K562 (cell line): Measurements from ENCODE around the gene ADARB2. TPM values are rescaled to one million over a fixed set of nuclear protein-coding genes. Genes with fewer than 3 reads are reported as not detected.

Source experiments
- ATAC-seq: fragments of 200-7000 bp; cut with Tn5 transposase; 3 replicates; pipeline ENCODE4 v1.9.1; 2020; ENCODE audit warnings: moderate library complexity
- BruUV-seq: library from RNA; stranded (reverse); fragments of 400-500 nt; replicated peaks from 2 replicates; lab custom pipeline; 2021; lab: Mats Ljungman, UMichigan
- CTCF ChIA-PET: fragments of 300-600 bp; formaldehyde crosslinking; extraction: SDS; loops from one replicate; lab custom pipeline; 2021; ENCODE audit warnings: low intra/inter-chr PET ratio; lab: Yijun Ruan, JAX
- POLR2A ChIA-PET: fragments of 300-600, 350-650 bp; sonication (Branson Sonifier 250); formaldehyde crosslinking; extraction: SDS; loops from one replicate; lab custom pipeline; 2021; ENCODE audit warnings: antibody characterized with exemption, inconsistent platforms; lab: Yijun Ruan, JAX
- DNase-seq, 4 experiments: peaks; one replicate each; pipeline versions ENCODE4 v3.0.0 to v3.0.0-alpha.2; 2011 to 2018; ENCODE audit warnings: low spot score in 3 of 4, mixed read lengths in 3 of 4; ENCODE audit errors: extremely low read depth in 1 of 4
- FAIRE-seq: peaks from 2 replicates; lab custom pipeline; 2011; peaks lifted over from hg19 to GRCh38; lab: Jason Lieb, UNC
- H2AFZ ChIP-seq: 2 replicates; pipeline ENCODE4 v1.6.0; 2011; ENCODE audit warnings: low read depth, low read length, control low read depth, inconsistent platforms
- H3K27ac ChIP-seq: fragments of 200-600 bp; 3 replicates; pipeline ENCODE4 v1.8.0; 2011; ENCODE audit warnings: low read depth, mild to moderate bottlenecking, control low read depth, inconsistent platforms, low read length, moderate library complexity, mixed read lengths; ENCODE audit errors: extremely low read depth
- H3K27me3 ChIP-seq, 2 experiments: fragments of 300-600 bp in 1 of 2; 2 replicates in 1 of 2; 3 replicates in 1 of 2; pipeline versions ENCODE4 v1.6.0 to v1.8.0; 2011; ENCODE audit warnings: inconsistent platforms in 2 of 2, low read length in 2 of 2, mild to moderate bottlenecking in 1 of 2, mixed read lengths in 1 of 2, moderate library complexity in 1 of 2; ENCODE audit not compliant: control insufficient read depth in 2 of 2, insufficient read depth in 2 of 2
- H3K36me3 ChIP-seq: fragments of 300-600 bp; 3 replicates; pipeline ENCODE4 v1.8.0; 2011; ENCODE audit warnings: mild to moderate bottlenecking, low read length, inconsistent platforms; ENCODE audit not compliant: control insufficient read depth, insufficient read depth
- H3K4me1 ChIP-seq, 2 experiments: fragments of 200-600 bp in 1 of 2; replicated peaks in 1 of 2; 2 replicates in 1 of 2; 3 replicates in 1 of 2; pipeline versions ENCODE4 v1.5.1 to v1.8.0; 2011; ENCODE audit warnings: inconsistent platforms in 2 of 2, low read length in 2 of 2, mild to moderate bottlenecking in 1 of 2, mixed read lengths in 1 of 2, moderate library complexity in 1 of 2; ENCODE audit not compliant: control insufficient read depth in 2 of 2, insufficient read depth in 2 of 2
- H3K4me2 ChIP-seq: 2 replicates; pipeline ENCODE4 v1.6.1; 2011; ENCODE audit warnings: low read length, control low read depth, inconsistent platforms, mixed read lengths; ENCODE audit not compliant: insufficient read depth
- H3K4me3 ChIP-seq: fragments of 200-600 bp; sonication (generic), shearing (Covaris generic); 2 replicates; pipeline ENCODE4 v1.5.1; 2016; ENCODE audit warnings: control low read depth, inconsistent platforms
- H3K79me2 ChIP-seq: fragments of 200-600 bp; 3 replicates; pipeline ENCODE4 v1.8.0; 2011; ENCODE audit warnings: low read length, inconsistent platforms; ENCODE audit not compliant: control insufficient read depth, insufficient read depth
- H3K9ac ChIP-seq, 2 experiments: 2 replicates each; pipeline versions ENCODE4 v1.6.0 to v1.6.1; 2011; ENCODE audit warnings: low read depth in 2 of 2, low read length in 2 of 2, control low read depth in 1 of 2, inconsistent platforms in 1 of 2, mild to moderate bottlenecking in 1 of 2, mixed read lengths in 1 of 2; ENCODE audit not compliant: insufficient read depth in 1 of 2
- H3K9me1 ChIP-seq: one replicate; pipeline ENCODE4 v1.6.0; 2011; ENCODE audit warnings: inconsistent platforms, mild to moderate bottlenecking, low read length, moderate library complexity; ENCODE audit not compliant: control insufficient read depth, insufficient read depth
- H3K9me3 ChIP-seq: replicated peaks from 2 replicates; pipeline ENCODE4 v1.5.1; 2011; ENCODE audit warnings: low read depth, low read length, inconsistent platforms; ENCODE audit not compliant: control insufficient read depth, insufficient read depth
- H4K20me1 ChIP-seq: replicated peaks from 2 replicates; pipeline ENCODE4 v1.6.1; 2011; ENCODE audit warnings: low read length, inconsistent platforms, mixed read lengths; ENCODE audit not compliant: control insufficient read depth, insufficient read depth
- FOXA3 ChIP-seq, 2 experiments: fragments of 450-650 bp in 1 of 2; sonication (generic) in 1 of 2; formaldehyde crosslinking; IDR thresholded peaks in 1 of 2; conservative IDR thresholded peaks in 1 of 2; 2 replicates each; pipeline versions ENCODE4 v1.4.0 to v1.8.0; 2020 to 2022; ENCODE audit warnings: mild to moderate bottlenecking in 2 of 2, missing genetic modification reagents in 1 of 2
- HMGN3 ChIP-seq: IDR thresholded peaks from 2 replicates; pipeline ENCODE4 v1.6.1; 2011; ENCODE audit warnings: borderline replicate concordance, low read depth, mild to moderate bottlenecking, mixed read lengths, low read length; ENCODE audit not compliant: insufficient read length; ENCODE audit errors: extremely low read depth
- RNF2 ChIP-seq: sonication (generic); IDR thresholded peaks from 2 replicates; pipeline ENCODE4 v1.6.1; 2016
- SMARCB1 ChIP-seq: IDR thresholded peaks from 2 replicates; pipeline ENCODE4 v1.6.1; 2011; ENCODE audit warnings: improper control_type of control experiment, low read depth; ENCODE audit not compliant: insufficient read length
- SRSF7 ChIP-seq: fragments of 200-400 bp; formaldehyde crosslinking; optimal IDR thresholded peaks from 2 replicates; pipeline ENCODE3; 2017; ENCODE audit warnings: mild to moderate bottlenecking, low read depth, low read length
- TFAM ChIP-seq: fragments of 250-450 bp; sonication (Bioruptor Pico); conservative IDR thresholded peaks from 2 replicates; pipeline ENCODE4 v1.5.0; 2021; ENCODE audit warnings: mild to moderate bottlenecking, moderate library complexity
- WGBS: fragments of 100-300 bp; shearing (Covaris generic); methylation state at CpG from one replicate; pipeline ENCODE4 v1.1.6; 2016; ENCODE audit warnings: low coverage, mixed read lengths; ENCODE audit not compliant: insufficient coverage; ENCODE audit errors: missing lambda C conversion rate; 5-methylcytosine and 5-hydroxymethylcytosine counted together
- in situ Hi-C: fragments of 300-500 bp; cut with MboI; formaldehyde crosslinking; loops from 4 replicates; pipeline ENCODE4 v1.15.0; 2018; ENCODE audit warnings: inconsistent platforms, mixed read lengths
- intact Hi-C: fragments of 100-400 bp; cut with micrococcal nuclease; formaldehyde crosslinking; loops from 2 replicates; pipeline ENCODE4 v1.14.2; 2022
- polyA plus RNA-seq, 8 experiments: library from polyadenylated mRNA; depleted of rRNA in 4 of 8; stranded (reverse) in 5 of 8; unstranded in 3 of 8; fragments of >200 nt; fragmentation: Nextera tagmentation in 2 of 8; fragmentation: Illumina TruSeq in 1 of 8; extraction: Ambion mirVana in 2 of 8; extraction: Trizol in 1 of 8; gene quantifications; 2 replicates each; pipeline versions ENCODE4 v1.2.1 to v1.2.3, GENCODE V29; 2011 to 2014; ENCODE audit warnings: inconsistent platforms in 1 of 8, missing spikeins in 1 of 8
- total RNA-seq, 7 experiments: library from RNA; depleted of rRNA in 6 of 7; stranded (reverse); fragments of >200 nt in 6 of 7; fragmentation: Illumina TruSeq in 2 of 7; extraction: Trizol in 2 of 7; gene quantifications; 2 replicates each; pipeline versions ENCODE4 v1.2.1 to v1.2.3, GENCODE V29; 2011 to 2021; ENCODE audit warnings: low replicate concordance in 1 of 7
- TF ChIP-seq, protein P1 (sequence below): fragments of 450-650 bp; IDR thresholded peaks from 2 replicates; pipeline ENCODE4 v1.6.1; 2014; ENCODE audit warnings: low read depth, mild to moderate bottlenecking, moderate library complexity, borderline replicate concordance
- TF ChIP-seq, protein P2 (sequence below): IDR thresholded peaks from 2 replicates; pipeline ENCODE4 v1.6.1; 2014; ENCODE audit warnings: antibody characterized with exemption
- TF ChIP-seq, protein P3 (sequence below), 2 experiments: fragments of 450-650 bp in 1 of 2; sonication (generic) in 1 of 2; formaldehyde crosslinking in 1 of 2; IDR thresholded peaks; 2 replicates each; pipeline versions ENCODE4 v1.7.1 to v1.9.0; 2016 to 2022; ENCODE audit warnings: inconsistent platforms in 1 of 2, mild to moderate bottlenecking in 1 of 2, missing genetic modification reagents in 1 of 2

The ADARB2 gene
- total and polyA plus RNA-seq, 9 of the 15 experiments (the other 6 are each of a cell fraction or from before 2014, with no cell fraction given), result not detected

DNA sequence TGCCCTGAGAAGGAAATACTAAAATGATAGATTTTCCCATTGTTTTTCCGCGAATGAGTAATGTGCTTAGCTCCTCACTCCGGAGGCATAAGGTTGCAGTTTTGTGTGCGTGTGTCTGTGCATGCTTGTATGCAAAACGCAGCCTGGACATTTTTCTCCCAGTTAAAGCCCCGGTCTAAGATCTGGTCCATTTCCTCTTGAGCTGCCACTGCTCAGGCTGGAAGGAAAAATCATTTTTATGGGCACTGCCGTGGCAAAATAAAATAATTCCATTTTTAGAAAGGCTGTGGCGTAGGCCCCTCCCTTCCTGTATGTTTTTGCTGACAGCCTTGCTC is 420.5 kb downstream of the ADARB2 start:
- FAIRE-seq (no peak), ATAC-seq (no peak), DNase-seq (no peak)
- Histone ChIP-seq H3K9ac (no peak overlapping the region), H3K27ac (no peak overlapping the region), H4K20me1 (peaks cover 8% of the 10 kb centered on the region; the same call in 1 of the 2 replicates), H3K79me2 (no peaks in the 10 kb centered on the region), H3K36me3 (no peaks in the 10 kb centered on the region), H2AFZ (no peak overlapping the region), H3K4me3 (no peak overlapping the region), H3K9me1 (no peaks in the 10 kb centered on the region), H3K4me2 (no peak overlapping the region), H3K27me3 (peaks cover 13 to 36% of the 10 kb centered on the region in 2 experiments; a peak in 4 of 5 replicates), H3K4me1 (no peaks in the 10 kb centered on the region), H3K9me3 (no peaks in the 10 kb centered on the region)
- in situ Hi-C loops, result no loop called here
- intact Hi-C loops, result no loop called here
- no TSS peak for BruUV-seq
- under 1% methylated on average over 8 of the region's 8 CpGs for WGBS
- CTCF ChIA-PET, result no interaction called here
- POLR2A ChIA-PET, result no interaction called here
- no peak for TF ChIP-seq HMGN3
- TF ChIP-seq, protein P1, sequence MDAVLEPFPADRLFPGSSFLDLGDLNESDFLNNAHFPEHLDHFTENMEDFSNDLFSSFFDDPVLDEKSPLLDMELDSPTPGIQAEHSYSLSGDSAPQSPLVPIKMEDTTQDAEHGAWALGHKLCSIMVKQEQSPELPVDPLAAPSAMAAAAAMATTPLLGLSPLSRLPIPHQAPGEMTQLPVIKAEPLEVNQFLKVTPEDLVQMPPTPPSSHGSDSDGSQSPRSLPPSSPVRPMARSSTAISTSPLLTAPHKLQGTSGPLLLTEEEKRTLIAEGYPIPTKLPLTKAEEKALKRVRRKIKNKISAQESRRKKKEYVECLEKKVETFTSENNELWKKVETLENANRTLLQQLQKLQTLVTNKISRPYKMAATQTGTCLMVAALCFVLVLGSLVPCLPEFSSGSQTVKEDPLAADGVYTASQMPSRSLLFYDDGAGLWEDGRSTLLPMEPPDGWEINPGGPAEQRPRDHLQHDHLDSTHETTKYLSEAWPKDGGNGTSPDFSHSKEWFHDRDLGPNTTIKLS, result no peak
- TF ChIP-seq FOXA3 (CRISPR knock-in tag; conservative IDR thresholded peaks at IDR 0.05 in 1 of 2, IDR thresholded peaks at IDR 0.05 in 1 of 2), result no peak
- TF ChIP-seq TFAM, result no peak
- no peak for TF ChIP-seq SRSF7
- TF ChIP-seq RNF2, result no peak
- TF ChIP-seq, protein P2, sequence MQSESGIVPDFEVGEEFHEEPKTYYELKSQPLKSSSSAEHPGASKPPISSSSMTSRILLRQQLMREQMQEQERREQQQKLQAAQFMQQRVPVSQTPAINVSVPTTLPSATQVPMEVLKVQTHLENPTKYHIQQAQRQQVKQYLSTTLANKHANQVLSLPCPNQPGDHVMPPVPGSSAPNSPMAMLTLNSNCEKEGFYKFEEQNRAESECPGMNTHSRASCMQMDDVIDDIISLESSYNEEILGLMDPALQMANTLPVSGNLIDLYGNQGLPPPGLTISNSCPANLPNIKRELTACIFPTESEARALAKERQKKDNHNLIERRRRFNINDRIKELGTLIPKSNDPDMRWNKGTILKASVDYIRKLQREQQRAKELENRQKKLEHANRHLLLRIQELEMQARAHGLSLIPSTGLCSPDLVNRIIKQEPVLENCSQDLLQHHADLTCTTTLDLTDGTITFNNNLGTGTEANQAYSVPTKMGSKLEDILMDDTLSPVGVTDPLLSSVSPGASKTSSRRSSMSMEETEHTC, result no peak
- TF ChIP-seq, protein P3, sequence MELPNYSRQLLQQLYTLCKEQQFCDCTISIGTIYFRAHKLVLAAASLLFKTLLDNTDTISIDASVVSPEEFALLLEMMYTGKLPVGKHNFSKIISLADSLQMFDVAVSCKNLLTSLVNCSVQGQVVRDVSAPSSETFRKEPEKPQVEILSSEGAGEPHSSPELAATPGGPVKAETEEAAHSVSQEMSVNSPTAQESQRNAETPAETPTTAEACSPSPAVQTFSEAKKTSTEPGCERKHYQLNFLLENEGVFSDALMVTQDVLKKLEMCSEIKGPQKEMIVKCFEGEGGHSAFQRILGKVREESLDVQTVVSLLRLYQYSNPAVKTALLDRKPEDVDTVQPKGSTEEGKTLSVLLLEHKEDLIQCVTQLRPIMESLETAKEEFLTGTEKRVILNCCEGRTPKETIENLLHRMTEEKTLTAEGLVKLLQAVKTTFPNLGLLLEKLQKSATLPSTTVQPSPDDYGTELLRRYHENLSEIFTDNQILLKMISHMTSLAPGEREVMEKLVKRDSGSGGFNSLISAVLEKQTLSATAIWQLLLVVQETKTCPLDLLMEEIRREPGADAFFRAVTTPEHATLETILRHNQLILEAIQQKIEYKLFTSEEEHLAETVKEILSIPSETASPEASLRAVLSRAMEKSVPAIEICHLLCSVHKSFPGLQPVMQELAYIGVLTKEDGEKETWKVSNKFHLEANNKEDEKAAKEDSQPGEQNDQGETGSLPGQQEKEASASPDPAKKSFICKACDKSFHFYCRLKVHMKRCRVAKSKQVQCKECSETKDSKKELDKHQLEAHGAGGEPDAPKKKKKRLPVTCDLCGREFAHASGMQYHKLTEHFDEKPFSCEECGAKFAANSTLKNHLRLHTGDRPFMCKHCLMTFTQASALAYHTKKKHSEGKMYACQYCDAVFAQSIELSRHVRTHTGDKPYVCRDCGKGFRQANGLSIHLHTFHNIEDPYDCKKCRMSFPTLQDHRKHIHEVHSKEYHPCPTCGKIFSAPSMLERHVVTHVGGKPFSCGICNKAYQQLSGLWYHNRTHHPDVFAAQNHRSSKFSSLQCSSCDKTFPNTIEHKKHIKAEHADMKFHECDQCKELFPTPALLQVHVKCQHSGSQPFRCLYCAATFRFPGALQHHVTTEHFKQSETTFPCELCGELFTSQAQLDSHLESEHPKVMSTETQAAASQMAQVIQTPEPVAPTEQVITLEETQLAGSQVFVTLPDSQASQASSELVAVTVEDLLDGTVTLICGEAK (IDR thresholded peaks at IDR 0.05), result no peak
- TF ChIP-seq, protein P3 (CRISPR knock-in tag; IDR thresholded peaks at IDR 0.05), result no peak
- TF ChIP-seq SMARCB1, result no peak
